ENCODE results near the gene GPR84.

The GPR84 gene

GRCh38 chr12:54392485-54393206, 28.4 kb upstream of the GPR84 start:
- no peak for DNase-seq (ENCODE audit: low read depth in 2 of 2)

- DNase-seq (ENCODE audit: low read depth in 2 of 2), result peak; percentile 40 to 71
Observed at GRCh38 chr12:54390668-54391551, 26.6 kb upstream of the GPR84 start.

GRCh38 chr12:54390176-54390667, 25.9 kb upstream of the GPR84 start:
- DNase-seq (ENCODE audit: low read depth in 2 of 2), result no peak

- no peak for DNase-seq (ENCODE audit: low read depth in 2 of 2)
Observed at GRCh38 chr12:54389607-54390175, 25.4 kb upstream of the GPR84 start.

- no peak for DNase-seq (ENCODE audit: low read depth in 2 of 2)
Observed at GRCh38 chr12:54389134-54389508, 24.8 kb upstream of the GPR84 start.

GRCh38 chr12:54388237-54389133, 24.2 kb upstream of the GPR84 start:
- DNase-seq (ENCODE audit: low read depth in 2 of 2), result no peak

DNA sequence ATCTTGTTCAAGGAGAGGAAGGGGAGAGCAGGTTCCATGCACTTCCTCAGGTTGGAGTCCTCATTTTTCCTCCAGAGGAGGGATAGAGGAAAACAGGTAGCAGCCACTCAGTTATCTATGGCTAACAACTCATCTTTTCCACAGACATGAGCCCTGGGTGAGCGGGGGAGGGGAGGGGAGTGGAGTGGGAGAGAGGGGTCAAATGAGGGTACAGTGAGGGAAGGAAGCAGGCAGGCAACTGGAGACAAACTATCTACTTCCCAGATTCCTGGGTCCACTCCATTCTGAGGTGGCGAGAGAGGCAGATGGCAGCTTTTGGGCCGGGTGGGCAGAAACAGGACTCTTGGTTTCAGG, 22.8 kb upstream of the GPR84 start:
- DNase-seq (ENCODE audit: low read depth in 2 of 2), result no peak

- DNase-seq (ENCODE audit: low read depth in 2 of 2), result no peak
Observed at GRCh38 chr12:54386403-54387113, 22.3 kb upstream of the GPR84 start.

DNA sequence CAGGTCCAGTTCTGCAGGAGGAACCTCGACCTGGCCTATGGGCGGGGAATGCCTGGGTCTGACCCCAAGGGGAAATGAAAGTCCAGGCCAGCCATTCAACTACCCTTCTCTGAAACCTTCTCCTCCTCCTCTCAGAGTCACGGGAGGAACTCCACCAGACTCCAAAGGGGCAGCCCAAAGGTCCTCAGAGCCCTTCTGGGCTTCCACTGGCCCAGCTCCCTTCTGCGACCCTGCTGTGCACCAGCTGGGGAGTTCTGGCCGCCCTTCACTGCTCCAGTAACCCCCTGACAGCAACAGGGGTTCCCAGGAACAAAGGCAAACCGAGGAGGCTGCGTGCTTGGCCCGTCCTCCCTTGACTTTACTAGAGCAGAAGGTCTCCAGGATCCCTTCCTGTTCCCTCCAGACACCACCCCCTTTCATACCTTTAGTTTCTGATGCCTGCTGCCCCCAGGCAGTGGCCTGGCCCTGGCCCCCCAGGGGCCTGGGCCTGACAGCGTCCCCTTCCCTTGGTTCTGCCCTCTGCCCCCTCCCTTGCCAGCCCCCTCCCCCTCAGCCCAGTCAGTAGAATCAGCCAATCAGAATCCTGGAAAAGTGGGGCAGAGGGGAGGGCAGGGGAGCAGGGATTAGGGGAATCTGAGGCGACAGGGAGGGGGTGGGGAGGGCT, 21.1 kb upstream of the GPR84 start:
- DNase-seq (ENCODE audit: low read depth in 2 of 2), result no peak

- DNase-seq (ENCODE audit: low read depth in 2 of 2), result no peak
Observed at GRCh38 chr12:54384591-54385041, 20.3 kb upstream of the GPR84 start, which contains the start of gene ZNF385A. Gene ZNF385A (minus strand): TSS chr12:54384733. CDS start chr12:54384514, 219 bp downstream.

DNA sequence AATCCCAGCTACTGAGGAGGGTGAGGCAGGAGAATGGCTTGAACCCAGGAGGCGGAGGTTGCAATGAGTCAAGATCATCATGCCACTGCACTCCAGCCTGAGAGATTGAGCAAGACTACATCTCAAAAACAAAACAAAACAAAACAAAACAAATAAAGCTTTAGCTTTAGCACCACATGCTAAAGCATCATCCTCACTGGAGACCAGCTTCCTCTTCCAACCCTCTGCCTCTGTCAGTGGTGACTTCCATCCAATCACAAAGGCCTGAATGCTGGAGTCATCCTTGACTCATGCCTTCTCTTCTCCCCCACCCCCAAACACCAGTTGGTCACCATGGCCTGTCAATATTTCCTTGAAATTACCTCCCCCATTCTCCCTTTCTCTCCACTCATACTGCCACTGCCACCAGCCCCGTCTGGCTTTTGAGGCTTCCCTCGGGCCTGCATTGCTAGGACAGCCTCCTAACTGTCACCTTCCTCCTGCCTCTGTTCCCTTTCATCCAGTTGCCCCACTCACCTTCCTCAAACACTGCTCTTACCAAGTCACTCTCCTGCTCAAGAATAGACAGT, 18.8 kb upstream of the GPR84 start:
- DNase-seq (ENCODE audit: low read depth in 2 of 2), result no peak

- DNase-seq (ENCODE audit: low read depth in 2 of 2), result no peak
Observed at GRCh38 chr12:54381136-54381535, 16.9 kb upstream of the GPR84 start.

GRCh38 chr12:54379398-54380201, 15.3 kb upstream of the GPR84 start:
- DNase-seq (ENCODE audit: low read depth in 2 of 2), result peak; percentile 68 to 76

- no peak for DNase-seq (ENCODE audit: low read depth in 2 of 2)
Observed at GRCh38 chr12:54378796-54379397, 14.6 kb upstream of the GPR84 start.

- DNase-seq (ENCODE audit: low read depth in 2 of 2), result no peak
Observed at GRCh38 chr12:54377797-54378515, 13.7 kb upstream of the GPR84 start.

- no peak for DNase-seq (ENCODE audit: low read depth in 2 of 2)
Observed at GRCh38 chr12:54377007-54377406, 12.7 kb upstream of the GPR84 start.

GRCh38 chr12:54376596-54376995, 12.3 kb upstream of the GPR84 start:
- DNase-seq (ENCODE audit: low read depth in 2 of 2), result no peak

DNA sequence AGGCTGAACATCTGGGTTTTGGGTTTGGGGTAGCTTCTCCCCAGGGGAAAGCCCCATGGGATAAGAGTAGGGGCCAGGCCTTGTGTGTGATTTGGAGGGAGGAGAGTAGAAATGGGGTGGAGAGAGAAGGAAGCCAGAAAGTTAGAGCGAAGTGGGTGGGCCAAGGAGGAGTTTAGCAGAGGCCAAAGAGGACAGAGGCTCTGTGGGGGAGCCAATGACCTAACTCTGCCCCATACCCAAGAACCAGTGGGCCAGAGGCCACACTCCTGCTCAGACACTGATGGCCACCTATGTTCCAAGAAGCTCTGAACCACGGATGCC, 10.9 kb upstream of the GPR84 start:
- DNase-seq (ENCODE audit: low read depth in 2 of 2), result no peak
